ENCODE results near the gene FGFR4. TPM values are rescaled to one million over a fixed set of nuclear protein-coding genes. Genes with fewer than 3 reads are reported as not detected.

The FGFR4 gene
- total RNA-seq, 1 donor from 2014 or later: 12.0 TPM

DNA sequence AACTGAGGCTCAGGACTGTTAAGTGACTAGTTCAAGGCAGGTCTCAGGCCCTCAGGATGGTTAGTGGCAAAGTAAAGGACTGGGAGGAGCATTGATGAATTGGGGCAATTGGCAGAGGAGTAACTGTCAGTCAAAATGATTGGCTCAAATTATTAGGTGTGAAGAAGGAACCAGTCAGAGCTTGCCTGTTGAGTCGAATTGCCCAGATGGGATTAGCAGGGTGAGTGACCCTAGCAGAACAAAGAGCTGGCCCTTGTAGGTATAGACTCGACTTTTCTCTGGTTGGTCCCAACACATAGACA is 44.3 kb downstream of the FGFR4 start:
- H3K9me3 ChIP-seq: no peaks in the 10 kb centered on the region
- peaks cover 15% of the 10 kb centered on the region for H3K4me1 ChIP-seq
- no peaks in the 10 kb centered on the region for H3K27me3 ChIP-seq
- intact Hi-C loops (cut with DNase I): no loop called here
- no peaks in the 10 kb centered on the region for H3K36me3 ChIP-seq
- TF ChIP-seq, protein P1, sequence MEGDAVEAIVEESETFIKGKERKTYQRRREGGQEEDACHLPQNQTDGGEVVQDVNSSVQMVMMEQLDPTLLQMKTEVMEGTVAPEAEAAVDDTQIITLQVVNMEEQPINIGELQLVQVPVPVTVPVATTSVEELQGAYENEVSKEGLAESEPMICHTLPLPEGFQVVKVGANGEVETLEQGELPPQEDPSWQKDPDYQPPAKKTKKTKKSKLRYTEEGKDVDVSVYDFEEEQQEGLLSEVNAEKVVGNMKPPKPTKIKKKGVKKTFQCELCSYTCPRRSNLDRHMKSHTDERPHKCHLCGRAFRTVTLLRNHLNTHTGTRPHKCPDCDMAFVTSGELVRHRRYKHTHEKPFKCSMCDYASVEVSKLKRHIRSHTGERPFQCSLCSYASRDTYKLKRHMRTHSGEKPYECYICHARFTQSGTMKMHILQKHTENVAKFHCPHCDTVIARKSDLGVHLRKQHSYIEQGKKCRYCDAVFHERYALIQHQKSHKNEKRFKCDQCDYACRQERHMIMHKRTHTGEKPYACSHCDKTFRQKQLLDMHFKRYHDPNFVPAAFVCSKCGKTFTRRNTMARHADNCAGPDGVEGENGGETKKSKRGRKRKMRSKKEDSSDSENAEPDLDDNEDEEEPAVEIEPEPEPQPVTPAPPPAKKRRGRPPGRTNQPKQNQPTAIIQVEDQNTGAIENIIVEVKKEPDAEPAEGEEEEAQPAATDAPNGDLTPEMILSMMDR (IDR thresholded peaks at IDR 0.05): no peak
- no peak for TF ChIP-seq POLR2A (IDR thresholded peaks at IDR 0.05)
- TF ChIP-seq POLR2AphosphoS5 (IDR thresholded peaks at IDR 0.05; ENCODE audit: insufficient read depth in 1 of 2, low read depth in 1 of 2): no peak
- no peak for DNase-seq (ENCODE audit: extremely low spot score in 2 of 2)
- no peak overlapping the region for H3K4me3 ChIP-seq
- H3K27ac ChIP-seq: no peak overlapping the region

DNA sequence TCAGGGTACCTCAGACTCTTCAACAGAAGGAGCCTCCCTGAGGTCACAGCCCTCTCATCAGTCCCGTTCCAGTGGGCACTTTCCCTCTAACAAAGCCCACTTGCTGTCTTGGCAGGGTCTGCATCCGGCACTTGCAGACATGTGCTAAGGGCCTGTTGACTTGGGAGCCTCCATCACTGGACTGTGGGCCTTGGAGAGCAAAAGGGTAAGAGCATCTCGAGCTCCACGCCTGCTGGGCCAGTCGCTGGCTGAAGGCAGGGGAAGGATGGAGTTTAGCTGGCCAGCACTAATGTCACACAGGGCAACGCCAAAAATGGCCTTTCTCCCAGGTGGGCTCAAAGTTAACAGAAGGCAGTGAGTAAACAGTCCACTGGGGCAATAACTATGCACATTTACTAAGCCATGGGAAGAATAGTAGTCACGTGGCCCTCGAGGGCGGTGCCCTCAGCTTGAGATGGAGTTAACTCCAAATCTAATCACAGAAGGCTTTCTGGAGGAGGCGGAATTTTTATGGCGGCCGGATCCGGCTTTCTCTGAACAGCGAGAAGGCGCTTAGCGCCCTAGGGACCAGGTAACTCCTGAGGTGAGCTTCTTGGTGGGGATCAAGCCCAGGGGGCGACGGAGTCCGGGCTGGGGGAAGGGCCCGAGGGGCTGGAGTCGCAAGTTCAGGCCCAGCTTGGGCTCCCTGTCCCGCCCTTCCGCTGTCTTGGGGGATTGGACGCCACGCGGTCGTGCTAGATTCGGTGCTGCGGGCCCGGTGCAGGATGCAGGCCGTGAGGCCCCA is 44.8 kb downstream of the FGFR4 start:
- H3K36me3 ChIP-seq: no peaks in the 10 kb centered on the region
- peaks cover 21% of the 10 kb centered on the region for H3K4me1 ChIP-seq
- H3K27me3 ChIP-seq: no peaks in the 10 kb centered on the region
- DNase-seq (ENCODE audit: extremely low spot score in 2 of 2): no peak
- no peak for TF ChIP-seq POLR2A (IDR thresholded peaks at IDR 0.05)
- TF ChIP-seq POLR2AphosphoS5 (IDR thresholded peaks at IDR 0.05; ENCODE audit: insufficient read depth in 1 of 2, low read depth in 1 of 2): no peak
- TF ChIP-seq, protein P1 (IDR thresholded peaks at IDR 0.05): no peak
- intact Hi-C loops (cut with DNase I): no loop called here
- H3K27ac ChIP-seq: peak overlapping the region; percentile 96
- H3K4me3 ChIP-seq: peak overlapping the region; percentile 61 to 89
- H3K9me3 ChIP-seq: no peaks in the 10 kb centered on the region

DNA sequence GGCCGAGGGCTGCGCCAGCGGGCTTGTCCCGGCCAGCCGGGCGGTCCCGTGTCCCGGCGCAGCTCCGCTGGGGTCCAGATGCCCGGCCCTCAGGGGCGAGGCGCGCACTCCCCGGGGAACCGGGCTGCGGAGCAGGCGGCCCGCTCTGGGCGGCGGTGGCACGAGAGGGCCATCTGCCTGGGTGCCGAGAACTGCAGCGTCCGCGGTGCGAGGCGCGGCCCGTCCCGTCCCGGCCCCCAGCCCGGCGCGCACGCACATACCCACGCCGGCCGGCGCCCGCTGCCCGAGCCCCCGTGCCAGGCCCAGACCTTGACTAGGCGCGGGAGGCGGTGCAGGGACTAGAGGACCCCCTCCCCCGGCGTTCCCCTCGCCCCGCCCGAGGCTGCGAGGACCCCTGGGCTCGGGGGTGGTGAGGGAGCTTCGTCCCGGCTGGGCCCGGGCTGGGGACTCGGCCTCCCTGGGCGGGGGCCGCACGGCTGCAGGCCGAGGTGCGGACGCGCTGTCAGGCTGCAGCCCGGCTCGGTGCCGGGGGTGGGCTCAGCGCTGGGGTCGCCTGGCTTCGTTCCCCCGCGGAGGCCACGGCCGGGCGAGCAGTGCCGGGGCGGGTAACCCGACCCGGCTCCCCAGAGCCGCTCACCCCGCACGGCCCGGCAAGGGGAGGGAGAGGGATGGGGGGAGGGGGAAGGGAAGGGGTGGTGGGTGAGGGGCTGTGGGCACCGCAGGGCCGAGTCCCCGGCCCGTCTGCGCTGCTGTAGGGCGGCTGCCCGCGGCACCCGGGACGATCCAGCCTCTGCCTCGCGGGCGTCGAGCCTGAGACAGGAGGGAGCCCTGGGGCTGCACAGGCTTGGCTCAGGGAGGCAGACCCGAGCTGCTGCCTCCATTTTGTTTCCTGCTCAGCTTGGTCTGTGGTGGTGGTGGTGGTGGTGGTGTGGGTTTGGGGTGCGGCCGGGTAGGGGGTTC is 45.7 kb downstream of the FGFR4 start:
- Histone ChIP-seq H3K27me3 (no peaks in the 10 kb centered on the region), H3K36me3 (peaks cover 0 to 6% of the 10 kb centered on the region in 2 donors), H3K4me3 (peak overlapping the region; percentile 61 to 89), H3K9me3 (no peaks in the 10 kb centered on the region), H3K27ac (peak overlapping the region; percentile 96), H3K4me1 (peaks cover 29% of the 10 kb centered on the region)
- no peak for DNase-seq (ENCODE audit: extremely low spot score in 2 of 2)
- TF ChIP-seq POLR2A (IDR thresholded peaks at IDR 0.05) (no peak), POLR2AphosphoS5 (IDR thresholded peaks at IDR 0.05; ENCODE audit: insufficient read depth in 1 of 2, low read depth in 1 of 2) (no peak)
- TF ChIP-seq, protein P1 (IDR thresholded peaks at IDR 0.05): no peak
- intact Hi-C loops (cut with DNase I): no loop called here

DNA sequence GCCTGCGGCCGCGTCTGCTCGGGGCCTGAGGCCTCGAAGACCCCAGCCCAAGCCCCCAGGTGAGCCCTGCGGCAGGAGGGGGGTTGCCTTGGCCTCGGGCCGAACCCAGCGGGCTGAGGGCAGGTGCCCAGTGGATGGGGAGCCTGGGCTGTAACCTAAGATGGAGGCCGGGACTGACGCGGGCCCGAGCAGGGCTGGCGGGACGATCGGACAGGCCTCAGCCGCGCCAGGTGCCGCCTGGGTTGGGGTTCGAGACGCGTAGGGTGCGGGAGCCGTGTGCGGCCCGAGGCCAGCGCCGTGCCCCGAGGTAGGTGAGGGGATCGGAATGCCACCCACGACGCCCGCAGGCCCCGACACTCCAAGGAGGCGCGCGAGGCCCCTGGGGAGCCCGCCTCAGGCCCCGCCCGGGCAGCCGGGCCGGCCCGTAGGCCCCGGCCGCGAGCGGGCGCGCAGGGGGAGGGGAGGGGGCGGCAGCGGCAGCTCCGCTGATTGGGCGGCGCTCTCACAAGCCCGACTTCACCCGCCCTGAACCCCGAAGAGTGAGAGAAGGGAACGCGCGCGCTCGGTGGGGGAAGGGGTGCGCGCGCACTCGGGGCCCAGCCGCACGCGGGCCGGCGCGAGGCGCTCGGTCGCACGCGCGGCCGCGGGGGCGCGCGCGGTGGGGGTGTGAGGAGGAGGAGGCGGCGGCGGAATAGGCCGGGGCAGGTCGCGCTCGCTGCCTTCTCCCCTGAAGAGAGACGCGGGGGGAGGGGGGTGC is 46.6 kb downstream of the FGFR4 start, which contains the start of gene NSD1:
Gene NSD1, plus strand, starts transcription at position 678 of the 757 bp plus-strand sequence. CDS start 1,331 bp downstream, outside the sequence.
- no peaks in the 10 kb centered on the region for H3K9me3 ChIP-seq

More for the DNA sequence above, 46.6 kb downstream of the FGFR4 start, which contains the start of gene NSD1:
- Histone ChIP-seq H3K4me3 (peak within 1 kb of the TSS; percentile 61 to 89), H3K27me3 (no peaks in the 10 kb centered on the region), H3K27ac (peak within 1 kb of the TSS; percentile 96), H3K36me3 (peaks cover 0 to 10% of the 10 kb centered on the region in 2 donors), H3K4me1 (peaks cover 34% of the 10 kb centered on the region)
- TF ChIP-seq POLR2A (IDR thresholded peaks at IDR 0.05) (peak in 1 of 2 donors; percentile 62), POLR2AphosphoS5 (IDR thresholded peaks at IDR 0.05; ENCODE audit: insufficient read depth in 1 of 2, low read depth in 1 of 2) (peak in 1 of 2 donors; percentile 71)
- TF ChIP-seq, protein P1 (IDR thresholded peaks at IDR 0.05): no peak
- intact Hi-C loops (cut with DNase I): no loop called here
- DNase-seq (ENCODE audit: extremely low spot score in 2 of 2): no peak
